HG03064 (cell line): ENCODE results near the gene PRELP.

ENCODE experiments used
- ATAC-seq: cut with Tn5 transposase; IDR thresholded peaks from one replicate; pipeline ENCODE4 v1.9.1; 2021; ENCODE audit warnings: low read depth; ENCODE audit not compliant: unreplicated experiment

Gene PRELP

DNA sequence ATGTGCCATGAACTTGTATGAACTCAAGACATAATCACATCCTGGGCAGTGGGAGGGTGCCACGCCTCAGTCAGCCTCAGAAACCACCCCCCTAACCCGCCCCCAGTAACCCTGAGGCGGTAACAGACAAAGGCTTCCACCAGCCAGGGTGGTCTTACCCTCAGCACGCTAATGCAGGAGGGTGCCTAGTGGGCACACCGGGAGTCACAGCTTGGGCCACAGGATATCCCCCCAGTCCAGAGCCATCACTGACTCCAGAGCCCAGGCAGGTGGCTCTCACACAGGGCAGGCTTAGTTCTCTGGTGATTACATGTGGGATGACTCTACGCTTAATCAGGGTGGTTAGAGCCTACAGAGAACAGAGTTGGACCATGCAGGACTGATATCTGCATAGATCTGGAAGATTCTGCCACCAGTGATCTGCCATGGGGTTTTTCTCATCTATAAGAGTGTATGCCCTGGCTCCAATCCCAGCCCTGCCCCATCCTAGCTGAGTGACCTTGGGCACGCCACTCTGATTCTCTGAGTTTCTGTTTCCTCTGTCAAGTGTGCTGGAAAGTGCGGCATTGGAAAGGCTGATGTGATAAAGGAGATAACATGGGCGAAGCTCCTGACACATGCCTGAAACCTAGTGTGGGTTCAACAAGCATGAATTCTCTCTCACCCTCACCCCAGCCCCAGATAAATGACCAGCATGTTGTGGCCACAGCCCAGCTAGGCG is 45.6 kb downstream of the PRELP start:
- no peak for ATAC-seq

DNA sequence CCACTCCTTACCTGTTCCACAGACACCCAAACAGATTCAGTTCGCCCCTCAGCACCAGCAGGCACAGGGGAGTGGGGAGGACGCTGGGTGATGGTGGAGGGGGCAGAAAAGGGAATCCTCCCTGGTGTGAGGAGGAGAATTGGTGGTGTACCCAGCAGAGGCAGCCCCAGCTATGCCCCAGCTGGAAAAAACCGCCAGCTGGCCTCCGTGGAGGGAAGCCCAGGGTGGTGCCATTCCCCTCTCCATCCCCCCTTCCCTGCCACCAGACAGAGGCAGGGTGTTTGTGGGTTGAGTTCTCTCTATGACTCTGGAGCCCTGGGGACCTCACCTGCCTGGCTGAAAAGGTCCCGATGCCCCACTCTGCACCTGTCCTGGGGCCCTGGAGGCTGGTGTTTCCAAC is 46.2 kb downstream of the PRELP start:
- ATAC-seq, result no peak

DNA sequence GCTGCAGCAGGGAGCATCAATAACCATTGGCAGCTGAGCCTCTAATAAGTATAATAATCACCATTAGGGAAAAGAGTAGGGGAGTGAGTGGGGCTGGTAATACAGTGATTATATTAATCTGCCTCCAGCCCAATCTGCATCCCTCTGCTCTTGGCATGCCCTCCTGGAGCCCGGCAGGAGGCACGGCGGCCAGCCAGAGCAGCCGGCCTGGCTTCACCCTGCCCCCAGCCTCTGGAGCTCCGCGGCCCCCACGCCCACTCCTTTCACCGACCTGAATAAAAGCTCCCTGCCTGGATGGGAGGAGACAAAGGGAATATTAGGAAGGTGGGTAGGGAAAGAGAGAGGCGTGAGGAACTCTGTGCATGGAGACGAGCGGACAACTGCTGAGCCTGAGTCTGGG is 46.6 kb downstream of the PRELP start:
- no peak for ATAC-seq

DNA sequence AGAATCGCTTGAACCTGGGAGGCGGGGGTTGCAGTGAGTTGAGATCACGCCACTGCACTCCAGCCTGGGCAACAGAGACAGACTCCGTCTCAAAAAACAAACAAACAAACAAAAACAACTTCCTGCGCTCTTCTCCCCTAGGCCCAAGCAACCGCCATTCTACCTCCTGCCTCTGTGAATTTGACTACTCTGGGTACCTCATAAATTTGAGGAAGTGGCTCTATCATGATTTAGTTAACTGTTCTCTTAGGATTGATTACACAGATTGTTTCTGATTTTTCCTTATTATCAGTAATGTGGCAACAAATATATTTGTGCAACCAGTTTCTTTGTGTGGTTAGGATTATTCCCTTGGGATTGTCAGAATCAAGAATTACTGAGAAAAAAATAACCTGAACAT is 48.1 kb downstream of the PRELP start:
- no peak for ATAC-seq

DNA sequence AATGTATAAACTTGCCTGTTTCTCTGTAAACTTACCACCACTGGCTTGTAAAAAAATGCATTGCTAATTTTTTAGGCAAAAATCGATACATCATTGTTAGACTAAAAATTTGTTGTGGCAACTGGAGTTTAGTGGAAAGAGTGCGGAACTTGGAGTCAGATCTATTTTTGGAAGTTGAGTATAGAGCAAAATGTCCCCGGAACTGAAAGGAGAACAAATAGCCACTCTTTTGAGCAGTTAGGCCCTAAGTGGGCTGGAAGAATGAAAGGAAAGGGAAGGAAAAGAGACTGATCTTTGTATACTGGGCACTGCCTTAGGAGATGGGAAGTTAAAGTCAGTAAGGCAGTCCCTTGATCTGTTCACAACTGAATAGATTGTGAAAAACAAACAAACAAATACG is 48.5 kb downstream of the PRELP start:
- no peak for ATAC-seq

DNA sequence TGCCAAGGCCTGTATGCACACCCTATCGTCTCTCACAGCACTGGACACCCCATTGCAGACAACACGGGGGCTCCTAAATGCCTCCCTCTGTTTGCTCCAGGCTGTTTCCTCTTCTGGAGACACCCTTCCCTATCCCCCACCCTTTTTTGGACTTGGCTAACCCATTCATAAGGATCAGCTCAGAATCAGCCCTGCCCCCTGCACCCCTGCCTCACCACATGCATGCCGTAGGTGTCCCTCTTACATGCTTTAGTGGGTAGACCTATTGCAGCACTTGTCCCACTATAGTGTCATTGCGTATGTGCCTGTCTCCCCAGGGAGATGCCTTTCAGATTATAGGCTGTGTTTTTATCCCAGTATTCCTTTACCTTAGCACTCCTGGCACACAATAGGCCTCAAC is 49.2 kb downstream of the PRELP start:
- no peak for ATAC-seq

DNA sequence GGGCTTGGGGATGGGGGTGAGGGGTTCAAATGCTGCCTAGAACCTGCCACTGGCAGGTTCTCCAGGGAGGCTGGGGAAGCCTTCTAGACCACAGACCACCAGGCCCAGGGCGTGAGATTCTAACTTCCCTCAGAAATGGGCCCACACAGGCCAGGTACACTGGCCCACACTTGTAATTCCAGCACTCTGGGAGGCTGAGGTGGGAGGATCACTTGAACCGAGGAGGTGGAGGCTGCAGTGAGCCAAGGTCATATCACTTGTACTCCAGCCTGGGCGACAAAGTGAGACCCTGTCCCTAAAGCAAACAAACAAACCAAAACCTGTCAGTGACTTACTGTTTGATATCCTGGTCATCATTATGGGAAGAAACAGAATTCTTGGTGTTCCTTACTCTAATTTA is 50.1 kb downstream of the PRELP start:
- ATAC-seq, result no peak

DNA sequence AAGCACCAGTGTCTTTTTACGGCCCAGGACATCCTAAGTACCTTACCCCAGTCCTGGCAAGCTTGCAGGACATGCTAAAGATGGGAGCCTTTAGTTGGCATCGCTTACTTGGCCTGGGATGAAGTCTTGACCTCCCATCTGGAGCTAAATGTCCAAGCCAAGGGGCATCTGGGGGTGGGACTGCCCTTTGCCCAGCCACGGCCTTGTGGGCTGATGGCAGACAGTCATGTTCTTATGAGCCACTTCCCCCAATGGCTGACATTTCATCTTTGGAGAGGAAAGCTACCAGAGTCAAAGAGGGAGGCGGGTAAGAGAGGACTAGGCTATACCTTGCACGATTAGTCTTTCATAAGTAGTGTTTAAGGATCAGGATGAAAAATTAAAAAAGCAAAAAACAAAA is 50.5 kb downstream of the PRELP start:
- ATAC-seq, result no peak

DNA sequence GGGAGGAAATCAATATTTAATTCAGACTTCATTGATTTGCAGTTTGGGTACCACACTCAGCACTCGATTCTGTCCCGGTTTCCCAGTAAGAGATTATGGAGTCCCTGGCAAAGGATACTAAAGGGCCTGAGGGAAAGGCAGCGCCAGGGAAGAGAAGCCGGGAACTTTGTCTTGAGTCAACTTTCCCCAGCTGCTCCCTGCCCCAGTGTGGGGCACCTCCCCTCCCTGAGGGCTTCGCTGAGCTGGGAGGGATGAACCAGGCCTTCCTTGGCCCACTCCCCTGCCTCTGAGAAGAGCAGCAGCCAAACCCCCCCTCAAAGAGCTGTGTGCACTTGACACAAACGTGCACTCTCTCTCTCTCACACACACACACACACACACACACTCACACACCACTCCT is 51.0 kb downstream of the PRELP start:
- no peak for ATAC-seq

DNA sequence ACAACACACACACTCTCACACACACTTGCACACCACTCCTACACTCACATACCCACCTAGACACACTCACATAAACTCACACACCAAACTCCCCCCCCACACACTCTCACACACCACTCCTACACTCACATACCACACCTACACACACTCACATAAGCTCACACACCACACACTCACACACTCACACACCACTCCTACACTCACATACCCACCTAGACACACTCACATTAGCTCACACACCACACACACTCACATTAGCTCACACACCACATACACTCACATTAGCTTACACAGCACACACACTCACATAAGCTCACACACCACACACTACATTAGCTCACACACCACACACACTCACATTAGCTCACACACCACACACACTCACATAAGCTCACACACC is 51.4 kb downstream of the PRELP start:
- ATAC-seq, result no peak

DNA sequence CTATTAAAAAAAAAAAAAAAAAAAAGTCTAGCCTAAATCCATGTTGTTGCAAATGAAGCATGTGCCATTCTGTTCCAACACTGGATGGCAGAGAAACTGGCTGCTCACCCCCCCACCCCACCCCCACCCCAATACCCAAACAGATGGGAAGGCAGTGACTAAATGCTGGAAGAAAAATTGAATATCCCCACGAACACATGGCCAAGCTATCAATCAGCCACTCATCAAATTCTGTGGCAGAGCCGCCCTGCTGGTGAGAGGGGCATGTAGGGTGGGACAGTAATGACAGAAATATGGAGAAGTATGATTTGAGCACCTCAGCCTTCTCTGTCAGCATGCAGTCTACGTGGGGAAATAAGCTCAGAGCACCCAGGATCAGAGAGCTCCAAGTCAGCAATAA is 52.5 kb downstream of the PRELP start:
- no peak for ATAC-seq

DNA sequence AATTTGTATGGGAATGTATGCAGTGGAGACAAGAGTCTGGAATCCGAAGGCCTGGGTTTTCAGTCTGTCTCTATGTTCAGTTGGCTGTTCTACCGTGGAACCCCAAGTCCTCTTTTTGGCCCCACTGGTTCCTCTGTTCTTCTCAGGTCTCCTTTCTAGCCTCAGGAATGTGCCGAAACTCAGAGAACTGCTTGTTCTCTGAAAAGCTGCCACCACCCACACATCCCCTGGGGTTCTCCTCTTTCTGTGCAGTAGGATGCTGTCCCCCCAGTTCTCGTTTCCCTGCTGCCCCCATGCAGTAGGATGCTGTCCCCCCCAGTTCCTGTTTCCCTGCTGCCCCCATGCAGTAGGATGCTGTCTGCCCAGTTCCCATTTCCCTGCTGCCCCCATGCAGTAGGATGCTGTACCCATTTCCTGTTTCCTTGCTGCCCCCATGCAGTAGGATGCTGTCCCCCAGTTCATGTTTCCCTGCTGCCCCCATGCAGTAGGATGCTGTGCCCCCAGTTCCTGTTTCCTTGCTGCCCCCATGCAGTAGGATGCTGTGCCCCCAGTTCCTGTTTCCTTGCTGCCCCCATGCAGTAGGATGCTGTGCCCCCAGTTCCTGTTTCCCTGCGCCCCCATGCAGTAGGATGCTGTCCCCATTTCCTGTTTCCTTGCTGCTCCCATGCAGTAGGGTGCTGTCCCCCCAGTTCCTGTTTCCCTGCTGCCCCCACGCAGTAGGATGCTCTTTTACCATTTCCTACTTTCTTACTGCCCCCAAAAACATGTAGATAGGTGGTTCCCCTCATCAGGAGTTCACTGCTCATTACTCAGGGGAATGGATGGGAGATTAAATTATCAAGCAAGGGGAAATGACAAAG is 53.6 kb downstream of the PRELP start:
- ATAC-seq, result no peak

DNA sequence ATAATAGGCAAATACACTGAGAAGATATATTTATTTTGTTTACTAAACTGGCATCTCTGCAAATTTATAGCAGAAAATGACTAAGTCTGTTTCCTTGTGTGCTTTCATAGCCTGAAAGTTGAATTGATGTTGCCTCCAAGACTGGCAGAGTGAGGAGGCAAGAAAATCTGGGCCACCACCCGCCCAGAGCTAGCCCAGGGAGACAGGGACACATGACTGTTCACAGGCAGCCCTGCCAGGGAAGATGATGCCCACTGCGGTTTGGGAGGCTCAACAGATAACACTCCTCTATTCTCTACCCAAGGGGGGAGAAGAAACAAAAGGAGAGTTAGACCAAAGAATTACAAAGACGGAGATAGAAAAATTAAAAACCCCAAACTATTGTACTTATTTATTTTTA is 55.5 kb downstream of the PRELP start:
- no peak for ATAC-seq

DNA sequence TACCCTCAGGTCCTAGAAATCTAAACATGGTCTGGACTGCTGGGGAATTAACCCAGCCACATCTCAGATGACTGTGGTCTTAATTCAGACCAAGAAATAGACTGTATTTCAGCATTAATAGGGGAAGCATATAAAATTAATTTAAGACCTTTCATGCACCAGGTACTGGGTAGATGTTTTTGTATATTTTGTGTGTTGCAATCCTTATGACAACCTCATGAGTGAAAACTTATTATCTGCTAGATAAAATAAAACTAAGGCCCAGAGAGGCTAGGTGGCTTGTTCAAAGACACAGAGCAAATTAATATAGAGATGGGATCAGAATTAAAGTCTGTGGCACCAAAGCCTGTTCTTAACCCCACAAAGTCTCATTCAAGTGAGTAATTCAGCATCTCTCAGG is 58.4 kb downstream of the PRELP start:
- no peak for ATAC-seq

DNA sequence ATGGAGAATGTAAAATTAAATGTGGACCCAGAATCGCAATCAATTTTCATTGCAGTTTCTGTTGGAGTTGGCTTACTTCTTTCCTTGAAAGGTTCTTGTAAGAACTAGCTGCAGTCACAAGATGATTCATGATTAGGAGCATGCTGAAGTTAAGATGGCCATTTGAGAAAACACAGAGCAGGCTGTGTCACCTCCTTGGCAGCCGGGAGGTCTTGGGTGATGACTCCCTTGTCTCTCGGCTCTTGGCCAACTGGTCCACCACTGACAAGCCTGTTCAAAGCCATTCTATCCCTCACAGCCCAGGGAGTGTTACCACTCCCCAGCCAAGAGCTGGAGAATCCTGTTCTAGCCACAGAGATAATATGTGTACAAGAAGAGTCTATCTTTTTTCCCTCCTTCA is 58.9 kb downstream of the PRELP start:
- ATAC-seq, result no peak

DNA sequence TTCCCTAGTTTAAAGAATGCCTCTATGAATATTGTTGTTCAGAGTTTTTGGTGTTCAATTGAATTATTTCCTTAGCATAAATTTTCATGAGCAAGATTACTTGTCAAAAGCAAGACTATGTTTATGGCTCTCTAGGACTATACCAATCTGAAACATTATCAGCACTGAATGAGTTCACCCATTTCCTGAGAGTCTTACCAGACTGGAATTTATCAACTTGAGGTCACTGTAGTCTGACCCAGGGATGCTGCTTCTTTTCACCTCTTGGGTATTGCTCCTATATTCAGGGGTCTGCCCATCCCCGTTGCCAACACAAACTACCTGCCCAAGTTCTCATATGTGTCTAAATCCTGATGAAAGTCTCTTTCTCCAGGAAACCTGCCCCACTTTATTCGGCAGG is 61.0 kb downstream of the PRELP start:
- ATAC-seq, result no peak

DNA sequence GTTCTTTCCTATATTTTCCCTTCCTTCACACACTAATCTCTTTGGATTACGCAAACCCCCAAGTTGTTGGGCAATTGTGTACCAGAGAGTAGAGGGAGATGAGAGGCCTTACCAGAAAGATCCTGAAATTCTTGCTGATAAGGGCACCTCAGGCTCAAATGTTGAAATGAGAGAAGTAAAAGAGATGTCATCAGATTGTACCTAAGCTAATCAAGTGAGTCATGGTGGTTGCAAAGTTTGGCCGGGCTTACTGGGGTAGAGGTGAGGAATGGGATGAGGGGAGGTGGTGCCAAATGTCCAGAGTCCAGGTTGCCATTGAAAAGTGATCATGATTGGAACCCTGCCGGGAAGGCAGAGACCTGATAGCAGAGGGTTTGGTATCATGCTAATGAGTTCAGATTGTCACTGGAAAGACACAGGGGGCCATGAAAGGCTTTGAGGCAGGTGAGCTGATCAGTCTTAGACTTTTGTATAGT is 61.4 kb downstream of the PRELP start:
- ATAC-seq, result no peak

DNA sequence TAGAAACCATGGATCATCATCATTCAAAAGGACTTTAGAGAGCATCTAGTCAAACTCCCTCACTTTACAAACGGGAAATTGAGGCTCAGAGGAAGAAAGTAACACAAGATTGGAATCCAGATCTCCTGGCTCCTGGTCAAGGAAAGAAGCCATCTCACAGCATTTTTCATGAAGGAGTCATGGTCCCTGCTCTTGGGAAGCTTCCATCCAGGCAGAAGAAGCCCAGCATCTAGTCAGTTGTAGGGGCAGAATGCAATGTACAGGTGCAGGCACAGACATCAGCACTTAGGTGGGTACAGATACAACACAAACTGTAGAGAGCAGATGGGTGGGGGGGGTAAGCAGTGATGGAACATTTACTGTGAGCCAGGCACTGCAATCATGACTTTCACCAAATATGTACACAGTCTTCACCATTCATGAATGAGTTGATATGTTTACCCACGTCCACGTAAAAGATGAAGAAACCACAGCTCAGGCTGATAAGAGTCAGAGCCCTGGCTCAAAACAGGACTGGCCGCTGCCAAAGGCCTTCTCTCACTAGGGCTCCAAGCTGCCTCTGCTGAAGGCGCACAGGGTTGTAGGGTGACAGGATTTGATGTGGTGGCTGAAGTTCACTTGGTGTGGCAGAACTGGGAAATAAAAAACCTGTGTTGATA is 62.3 kb downstream of the PRELP start:
- no peak for ATAC-seq

DNA sequence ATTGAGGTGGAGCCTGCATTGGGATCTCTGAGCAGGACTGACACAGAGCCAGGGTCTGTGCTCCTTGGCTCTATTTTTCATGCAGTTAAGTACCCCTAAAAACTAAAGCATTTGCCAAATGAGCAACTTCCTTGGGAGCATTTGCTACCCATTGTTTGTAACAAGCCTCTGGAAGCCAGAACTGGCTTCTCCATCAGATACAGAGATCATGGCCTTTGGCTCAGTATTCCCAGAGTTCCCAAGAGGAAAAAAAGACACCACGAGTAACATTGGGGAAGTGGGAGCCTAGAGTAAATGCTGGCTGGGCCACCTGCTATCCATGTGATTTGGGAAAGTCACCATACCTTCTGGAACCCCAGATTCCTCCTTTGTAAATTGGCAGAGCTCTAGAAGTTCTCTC is 63.1 kb downstream of the PRELP start:
- ATAC-seq, result no peak

DNA sequence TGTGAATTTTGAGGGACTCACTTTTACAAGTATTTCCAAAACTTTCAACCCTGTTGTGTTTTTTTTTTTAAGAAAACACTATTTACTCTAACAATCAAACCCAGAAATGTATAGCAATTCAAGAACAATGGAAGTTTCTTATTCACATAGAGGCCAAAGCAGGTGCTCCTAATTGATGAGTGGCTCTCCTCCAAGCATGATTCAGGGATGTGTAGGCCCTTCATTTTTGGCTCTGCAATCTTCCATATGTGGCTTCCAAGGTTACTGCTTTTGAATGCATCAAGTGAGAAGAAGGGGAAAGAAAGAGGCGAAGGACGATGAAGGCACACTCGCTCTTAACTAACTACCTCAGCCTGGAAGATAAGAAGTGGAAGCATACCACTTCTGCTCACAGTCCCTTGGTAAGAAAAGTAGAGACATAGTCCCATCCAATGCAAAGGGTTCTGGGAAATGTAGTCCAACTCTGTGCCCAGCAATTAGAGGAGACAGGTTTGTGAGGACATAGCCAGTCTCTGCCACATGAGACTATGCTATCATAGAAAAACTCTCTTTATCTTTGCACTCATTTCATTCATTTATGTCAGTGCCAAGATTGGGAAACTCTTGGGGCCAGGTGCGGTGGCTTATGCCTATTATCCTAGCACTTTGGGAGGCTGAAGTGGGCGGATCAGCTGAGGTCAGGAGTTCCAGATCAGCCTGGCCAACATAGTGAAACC is 64.4 kb downstream of the PRELP start:
- no peak for ATAC-seq
